ENCODE results near the gene KCTD13. TPM values are rescaled to one million over a fixed set of nuclear protein-coding genes. Genes with fewer than 3 reads are reported as not detected.

KCTD13 gene
- total and polyA plus RNA-seq, 8 donors, result 7.7 to 20.5 (median 9.3) TPM

DNA sequence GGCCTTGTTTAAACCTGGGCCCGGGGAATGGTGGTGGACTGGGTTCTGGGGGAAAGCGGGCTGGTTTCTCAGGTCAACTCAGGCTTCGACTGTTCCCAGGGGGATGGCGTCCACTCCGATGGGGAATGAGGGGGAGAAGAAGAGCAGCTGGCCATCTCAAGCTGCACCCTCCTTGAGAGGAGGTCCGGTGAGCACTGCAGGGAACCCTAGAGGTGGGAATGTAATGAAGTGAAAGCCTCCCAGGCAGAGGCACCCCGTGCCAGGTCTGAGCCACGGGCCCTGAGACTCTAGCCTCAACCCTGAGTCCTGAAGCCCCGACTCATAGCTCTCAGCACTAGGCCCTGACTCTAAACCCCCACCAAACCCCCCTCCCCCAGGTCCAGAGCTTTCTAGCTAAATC is 61.8 kb downstream of the KCTD13 start:
- Histone ChIP-seq H3K27me3 (no peaks in the 10 kb centered on the region), H3K4me3 (no peak overlapping the region), H3K36me3 (peaks cover 0 to 9% (median 0%) of the 10 kb centered on the region in 3 donors), H3K4me1 (peaks cover 0 to 16% (median 11%) of the 10 kb centered on the region in 3 donors), H3K9me3 (no peaks in the 10 kb centered on the region), H3K27ac (no peak overlapping the region)
- ATAC-seq, result no peak
- DNase-seq, result no peak
- TF ChIP-seq, protein P1, sequence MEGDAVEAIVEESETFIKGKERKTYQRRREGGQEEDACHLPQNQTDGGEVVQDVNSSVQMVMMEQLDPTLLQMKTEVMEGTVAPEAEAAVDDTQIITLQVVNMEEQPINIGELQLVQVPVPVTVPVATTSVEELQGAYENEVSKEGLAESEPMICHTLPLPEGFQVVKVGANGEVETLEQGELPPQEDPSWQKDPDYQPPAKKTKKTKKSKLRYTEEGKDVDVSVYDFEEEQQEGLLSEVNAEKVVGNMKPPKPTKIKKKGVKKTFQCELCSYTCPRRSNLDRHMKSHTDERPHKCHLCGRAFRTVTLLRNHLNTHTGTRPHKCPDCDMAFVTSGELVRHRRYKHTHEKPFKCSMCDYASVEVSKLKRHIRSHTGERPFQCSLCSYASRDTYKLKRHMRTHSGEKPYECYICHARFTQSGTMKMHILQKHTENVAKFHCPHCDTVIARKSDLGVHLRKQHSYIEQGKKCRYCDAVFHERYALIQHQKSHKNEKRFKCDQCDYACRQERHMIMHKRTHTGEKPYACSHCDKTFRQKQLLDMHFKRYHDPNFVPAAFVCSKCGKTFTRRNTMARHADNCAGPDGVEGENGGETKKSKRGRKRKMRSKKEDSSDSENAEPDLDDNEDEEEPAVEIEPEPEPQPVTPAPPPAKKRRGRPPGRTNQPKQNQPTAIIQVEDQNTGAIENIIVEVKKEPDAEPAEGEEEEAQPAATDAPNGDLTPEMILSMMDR (IDR thresholded peaks at IDR 0.05), result no peak
- intact Hi-C loops (cut with DNase I), result loop anchor here in 1 of 3 donors (10.0 kb wide), 1 partner anchor 141 kb away; no protein-coding TSS in a partner anchor
- 71% methylated on average over 9 of the region's 9 CpGs for WGBS, 2 donors
- no peak for FAIRE-seq

DNA sequence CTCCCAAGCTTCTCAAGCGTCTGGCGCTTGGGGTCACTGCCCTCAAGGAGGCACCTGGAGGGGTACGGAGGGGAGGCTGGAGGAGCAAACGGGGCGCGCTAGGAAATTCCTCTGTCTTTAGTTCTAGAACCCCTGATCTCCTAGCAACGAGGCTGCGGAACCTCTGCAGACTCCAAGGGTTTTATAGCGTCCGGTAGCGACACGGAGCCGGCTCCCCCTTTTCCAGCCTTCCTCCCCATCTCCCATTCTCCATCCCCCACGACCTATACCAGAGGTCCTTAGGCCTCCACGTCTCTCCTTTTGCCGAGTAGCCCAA is 62.4 kb downstream of the KCTD13 start:
- Histone ChIP-seq H3K27me3 (no peaks in the 10 kb centered on the region), H3K4me3 (peak overlapping the region in 1 of 4 donors; percentile 100), H3K36me3 (peaks cover 0 to 9% (median 0%) of the 10 kb centered on the region in 3 donors), H3K27ac (peak overlapping the region; percentile 85 to 96 (median 90)), H3K9me3 (no peaks in the 10 kb centered on the region), H3K4me1 (peaks cover 0 to 16% (median 11%) of the 10 kb centered on the region in 3 donors)
- WGBS, 2 donors, result 32% methylated on average over 15 to 16 of the region's 16 CpGs
- FAIRE-seq (no peak), ATAC-seq (no peak), DNase-seq (no peak)
- intact Hi-C loops (cut with DNase I), result loop anchor here in 1 of 3 donors (10.0 kb wide), 1 partner anchor 141 kb away; no protein-coding TSS in a partner anchor
- TF ChIP-seq, protein P1 (IDR thresholded peaks at IDR 0.05), result no peak

DNA sequence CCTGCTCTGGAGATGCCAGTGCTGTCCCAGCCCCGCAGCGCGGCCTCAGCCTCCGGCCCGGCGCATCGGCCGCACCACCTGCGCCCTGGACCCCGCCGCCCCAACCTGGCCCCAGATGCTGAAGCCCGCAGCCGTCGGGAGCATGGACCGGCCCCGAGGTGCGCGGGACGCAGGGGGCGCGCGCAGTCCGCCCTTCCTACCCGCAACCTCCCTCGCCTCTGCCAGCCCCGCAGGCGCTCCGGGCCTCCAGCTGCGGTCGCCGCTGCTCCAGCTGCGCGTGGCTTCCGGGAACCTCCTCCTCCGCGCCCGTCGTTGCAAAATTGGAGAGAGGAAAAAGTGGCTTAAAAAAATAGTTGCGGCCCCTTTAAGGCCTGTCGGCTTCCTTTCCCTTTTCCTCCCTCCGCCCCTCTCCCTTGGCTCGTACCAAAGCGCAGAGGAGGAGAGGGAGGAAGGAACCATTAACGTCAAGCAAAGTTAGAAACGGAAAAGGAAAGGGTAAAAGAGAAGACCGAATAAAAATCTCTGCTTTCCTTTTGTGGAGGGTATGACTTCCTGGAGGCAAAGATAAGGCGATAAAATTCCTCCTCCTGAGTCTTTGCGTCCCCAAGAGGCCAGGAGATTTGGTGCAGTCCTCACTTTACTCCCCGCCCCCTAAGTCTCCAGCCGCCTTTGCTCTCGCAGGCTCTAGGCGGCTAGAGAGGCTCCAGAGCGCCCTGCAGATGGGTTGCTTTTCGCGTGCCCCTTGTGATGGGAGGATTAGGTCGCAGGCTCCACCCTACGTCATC is 63.0 kb downstream of the KCTD13 start, which contains the start of gene CDIPT:
TSS of gene CDIPT (minus strand) at position 343 of the 785 bp plus-strand sequence. CDS start 369 bp downstream, outside the sequence.
- TF ChIP-seq, protein P1 (IDR thresholded peaks at IDR 0.05), result peak; percentile 17 to 32 (median 24)
- H3K36me3 ChIP-seq, result peaks cover 0 to 9% (median 0%) of the 10 kb centered on the region in 3 donors
- peak; percentile 82 to 96 (median 94) for DNase-seq
- no peaks in the 10 kb centered on the region for H3K27me3 ChIP-seq
- 0% methylated on average over 50 to 57 of the region's 57 CpGs for WGBS, 2 donors
- FAIRE-seq, result peak; percentile 5
- ATAC-seq, result peak; percentile 96 to 99 (median 96)
- H3K27ac ChIP-seq, result peak within 1 kb of the TSS; percentile 85 to 96 (median 90)
- peaks cover 0 to 16% (median 11%) of the 10 kb centered on the region in 3 donors for H3K4me1 ChIP-seq
- no peaks in the 10 kb centered on the region for H3K9me3 ChIP-seq
- intact Hi-C loops (cut with DNase I), result loop anchor here in 1 of 3 donors (10.0 kb wide), 1 partner anchor 142 kb away; no protein-coding TSS in a partner anchor
- H3K4me3 ChIP-seq, result peak within 1 kb of the TSS; percentile 76 to 100 (median 89)

DNA sequence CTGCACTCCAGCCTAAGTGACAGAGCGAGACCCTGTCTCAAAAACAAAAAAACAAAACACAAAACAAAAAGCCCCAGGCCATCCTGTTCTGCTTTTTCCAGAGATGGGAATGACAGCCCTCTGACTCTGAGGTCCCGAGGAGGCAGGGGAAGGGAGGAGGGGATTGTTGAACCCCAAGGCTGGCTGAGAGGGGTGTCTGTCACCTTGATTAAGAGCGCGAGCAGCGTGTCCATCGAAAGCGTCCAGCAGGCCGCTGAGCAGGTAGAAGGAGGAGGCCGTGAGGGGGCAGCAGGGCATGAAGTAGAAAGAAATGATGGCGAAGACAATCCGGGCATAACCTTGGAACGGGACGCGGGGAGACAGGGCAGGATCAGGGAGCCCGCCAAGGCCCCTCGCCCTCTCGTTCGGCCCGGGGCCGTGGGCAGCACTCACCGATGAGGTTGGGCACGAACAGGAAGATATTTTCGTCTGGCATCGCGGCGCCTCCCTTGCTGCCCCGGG is 63.6 kb downstream of the KCTD13 start:
- no peaks in the 10 kb centered on the region for H3K27me3 ChIP-seq
- peak overlapping the region; percentile 76 to 100 (median 89) for H3K4me3 ChIP-seq
- intact Hi-C loops (cut with DNase I), result loop anchor here in 1 of 3 donors (10.0 kb wide), 1 partner anchor 142 kb away; no protein-coding TSS in a partner anchor
- no peaks in the 10 kb centered on the region for H3K9me3 ChIP-seq
- H3K36me3 ChIP-seq, result peaks cover 0 to 9% (median 0%) of the 10 kb centered on the region in 3 donors
- H3K4me1 ChIP-seq, result peaks cover 0 to 16% (median 11%) of the 10 kb centered on the region in 3 donors
- ATAC-seq, result peak; percentile 8 to 28 (median 18)
- peak in 1 of 6 donors; percentile 30 for DNase-seq
- FAIRE-seq, result no peak
- peak overlapping the region; percentile 85 to 96 (median 90) for H3K27ac ChIP-seq
- TF ChIP-seq, protein P1 (IDR thresholded peaks at IDR 0.05), result no peak
- 2% methylated on average over 27 of the region's 27 CpGs for WGBS, 2 donors
